Panc1 (cell line): Measurements from ENCODE around the gene NEDD8. TPM values are rescaled to one million over a fixed set of nuclear protein-coding genes. Genes with fewer than 3 reads are reported as not detected.

Experiments used
- ATAC-seq: fragments of 200-7000 bp; cut with Tn5 transposase; 2 replicates; pipeline ENCODE4 v1.9.1; 2020; ENCODE audit warnings: mild to moderate bottlenecking, moderate library complexity
- BruUV-seq: library from RNA; stranded (reverse); fragments of 400-500 nt; replicated peaks from 2 replicates; lab custom pipeline; 2021; lab: Mats Ljungman, UMichigan
- CTCF ChIA-PET: fragments of 300-600 bp; sonication (Branson Sonifier 250); formaldehyde crosslinking; loops from one replicate; lab custom pipeline; 2022; ENCODE audit warnings: antibody characterized with exemption; lab: Charles Lee
- POLR2A ChIA-PET: fragments of 300-600 bp; sonication (Branson Sonifier 250); formaldehyde crosslinking; loops from one replicate; lab custom pipeline; 2022; ENCODE audit warnings: antibody characterized with exemption; lab: Charles Lee
- DNase-seq: peaks from one replicate; pipeline ENCODE4 v3.0.0-alpha.2; 2010; ENCODE audit warnings: low read depth, low spot score
- H3K27ac ChIP-seq: 2 replicates; pipeline ENCODE4 v1.5.1; 2011; ENCODE audit warnings: mild to moderate bottlenecking, low read length, inconsistent platforms
- H3K27me3 ChIP-seq: fragments of 200-500 bp; sonication (Bioruptor generic); 2 replicates; pipeline ENCODE4 v1.6.0; 2014; ENCODE audit warnings: low read length, inconsistent platforms; ENCODE audit not compliant: control insufficient read depth, insufficient read depth
- H3K36me3 ChIP-seq: fragments of 200-500 bp; sonication (Bioruptor generic); 2 replicates; pipeline ENCODE4 v1.5.1; 2014; ENCODE audit warnings: inconsistent platforms, mild to moderate bottlenecking, low read length, moderate library complexity; ENCODE audit not compliant: control insufficient read depth, insufficient read depth
- H3K4me1 ChIP-seq: 2 replicates; pipeline ENCODE4 v1.5.1; 2011; ENCODE audit warnings: inconsistent platforms, mild to moderate bottlenecking, low read length, moderate library complexity; ENCODE audit not compliant: control insufficient read depth, insufficient read depth
- H3K4me3 ChIP-seq, 2 experiments: 2 replicates each; pipeline ENCODE4 v1.5.1; 2011 to 2012; ENCODE audit warnings: low read depth in 2 of 2, low read length in 2 of 2, mild to moderate bottlenecking in 2 of 2, inconsistent platforms in 1 of 2, moderate library complexity in 1 of 2
- H3K9me3 ChIP-seq: fragments of 200-500 bp; sonication (Bioruptor generic); 2 replicates; pipeline ENCODE4 v1.5.1; 2014; ENCODE audit warnings: low read depth, mild to moderate bottlenecking, inconsistent platforms, low read length, moderate library complexity; ENCODE audit not compliant: control insufficient read depth, insufficient read depth
- POLR2AphosphoS5 ChIP-seq: IDR thresholded peaks from 2 replicates; pipeline ENCODE4 v1.6.1; 2012; ENCODE audit warnings: mild to moderate bottlenecking, low read depth, low read length, moderate library complexity
- SIN3A ChIP-seq: IDR thresholded peaks from 2 replicates; pipeline ENCODE4 v1.6.1; 2012; ENCODE audit warnings: low read depth, mild to moderate bottlenecking, low read length, moderate library complexity, borderline replicate concordance; ENCODE audit not compliant: insufficient read depth
- TCF7L2 ChIP-seq: IDR thresholded peaks from 2 replicates; pipeline ENCODE4 v1.6.1; 2011; ENCODE audit warnings: mild to moderate bottlenecking, low read depth, low read length, inconsistent platforms
- in situ Hi-C: cut with HindIII; loops from 2 replicates; pipeline ENCODE4 v1.10.0; 2016; ENCODE audit warnings: low sequenced_read_pairs, low pct_unique_long_range_greater_than_20kb
- intact Hi-C: fragments of 100-400 bp; cut with micrococcal nuclease; formaldehyde crosslinking; loops from one replicate; pipeline ENCODE4 v1.10.0; 2022; ENCODE audit not compliant: unreplicated experiment
- total RNA-seq: library from RNA; stranded (reverse); gene quantifications from one replicate; pipeline ENCODE4 v1.2.1, GENCODE V29; 2021; ENCODE audit not compliant: unreplicated experiment
- TF ChIP-seq, protein P1 (sequence below): fragments of 450-650 bp; IDR thresholded peaks from 2 replicates; pipeline ENCODE4 v1.5.1; 2017; ENCODE audit warnings: mild to moderate bottlenecking
- TF ChIP-seq, protein P2 (sequence below), 2 experiments: IDR thresholded peaks; 2 replicates each; pipeline ENCODE4 v1.6.1; 2011 to 2012; ENCODE audit warnings: low read depth in 2 of 2, control low read depth in 1 of 2, low read length in 1 of 2, mild to moderate bottlenecking in 1 of 2, moderate library complexity in 1 of 2; ENCODE audit not compliant: insufficient read depth in 1 of 2

NEDD8 gene
- total RNA-seq, 1 experiment from 2014 or later, result 155 TPM

DNA sequence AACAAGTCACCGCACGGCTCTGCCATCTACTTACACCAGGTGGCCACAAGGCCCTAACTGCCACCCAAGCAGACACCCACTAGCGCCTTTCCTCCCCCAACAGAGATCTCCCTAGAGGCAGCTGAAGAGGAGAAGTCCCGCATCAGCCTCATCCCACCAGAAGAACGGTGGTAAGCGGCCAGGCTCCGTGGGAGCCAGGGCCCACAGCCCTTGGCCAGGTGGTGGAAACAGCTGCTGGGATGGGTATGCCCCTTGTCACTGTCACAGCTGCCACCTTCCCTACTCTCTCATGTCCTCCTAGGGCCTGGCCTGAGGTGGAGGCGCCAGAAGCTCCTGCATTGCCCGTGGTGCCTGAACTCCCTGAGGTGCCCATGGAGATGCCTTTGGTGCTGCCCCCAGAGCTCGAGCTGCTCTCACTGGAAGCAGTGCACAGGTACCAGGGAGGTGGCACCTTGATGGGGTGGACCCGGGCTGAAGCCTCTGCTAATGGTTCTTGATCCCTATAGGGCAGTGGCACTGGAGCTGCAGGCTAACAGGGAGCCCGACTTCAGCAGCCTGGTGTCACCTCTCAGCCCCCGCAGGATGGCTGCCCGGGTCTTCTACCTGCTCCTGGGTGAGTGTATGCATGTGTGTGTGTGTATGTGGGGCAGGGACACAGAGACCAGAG is 52.7 kb downstream of the NEDD8 start:
- POLR2A ChIA-PET, result no interaction called here
- no TSS peak for BruUV-seq
- no peaks in the 10 kb centered on the region for H3K9me3 ChIP-seq
- no peaks in the 10 kb centered on the region for H3K27me3 ChIP-seq
- no peaks in the 10 kb centered on the region; the same call in 1 of the 2 replicates for H3K4me1 ChIP-seq
- H3K4me3 ChIP-seq, result no peak overlapping the region
- no peaks in the 10 kb centered on the region for H3K36me3 ChIP-seq
- H3K27ac ChIP-seq, result no peak overlapping the region
- no peak; the same call in 1 of the 2 replicates for ATAC-seq
- DNase-seq, result no peak
- CTCF ChIA-PET, result no interaction called here
- in situ Hi-C loops (no loop called here), intact Hi-C loops (no loop called here)
- TF ChIP-seq SIN3A (no peak), POLR2AphosphoS5 (no peak), TCF7L2 (no peak)
- TF ChIP-seq, protein P1, sequence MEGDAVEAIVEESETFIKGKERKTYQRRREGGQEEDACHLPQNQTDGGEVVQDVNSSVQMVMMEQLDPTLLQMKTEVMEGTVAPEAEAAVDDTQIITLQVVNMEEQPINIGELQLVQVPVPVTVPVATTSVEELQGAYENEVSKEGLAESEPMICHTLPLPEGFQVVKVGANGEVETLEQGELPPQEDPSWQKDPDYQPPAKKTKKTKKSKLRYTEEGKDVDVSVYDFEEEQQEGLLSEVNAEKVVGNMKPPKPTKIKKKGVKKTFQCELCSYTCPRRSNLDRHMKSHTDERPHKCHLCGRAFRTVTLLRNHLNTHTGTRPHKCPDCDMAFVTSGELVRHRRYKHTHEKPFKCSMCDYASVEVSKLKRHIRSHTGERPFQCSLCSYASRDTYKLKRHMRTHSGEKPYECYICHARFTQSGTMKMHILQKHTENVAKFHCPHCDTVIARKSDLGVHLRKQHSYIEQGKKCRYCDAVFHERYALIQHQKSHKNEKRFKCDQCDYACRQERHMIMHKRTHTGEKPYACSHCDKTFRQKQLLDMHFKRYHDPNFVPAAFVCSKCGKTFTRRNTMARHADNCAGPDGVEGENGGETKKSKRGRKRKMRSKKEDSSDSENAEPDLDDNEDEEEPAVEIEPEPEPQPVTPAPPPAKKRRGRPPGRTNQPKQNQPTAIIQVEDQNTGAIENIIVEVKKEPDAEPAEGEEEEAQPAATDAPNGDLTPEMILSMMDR, result no peak
- TF ChIP-seq, protein P2, sequence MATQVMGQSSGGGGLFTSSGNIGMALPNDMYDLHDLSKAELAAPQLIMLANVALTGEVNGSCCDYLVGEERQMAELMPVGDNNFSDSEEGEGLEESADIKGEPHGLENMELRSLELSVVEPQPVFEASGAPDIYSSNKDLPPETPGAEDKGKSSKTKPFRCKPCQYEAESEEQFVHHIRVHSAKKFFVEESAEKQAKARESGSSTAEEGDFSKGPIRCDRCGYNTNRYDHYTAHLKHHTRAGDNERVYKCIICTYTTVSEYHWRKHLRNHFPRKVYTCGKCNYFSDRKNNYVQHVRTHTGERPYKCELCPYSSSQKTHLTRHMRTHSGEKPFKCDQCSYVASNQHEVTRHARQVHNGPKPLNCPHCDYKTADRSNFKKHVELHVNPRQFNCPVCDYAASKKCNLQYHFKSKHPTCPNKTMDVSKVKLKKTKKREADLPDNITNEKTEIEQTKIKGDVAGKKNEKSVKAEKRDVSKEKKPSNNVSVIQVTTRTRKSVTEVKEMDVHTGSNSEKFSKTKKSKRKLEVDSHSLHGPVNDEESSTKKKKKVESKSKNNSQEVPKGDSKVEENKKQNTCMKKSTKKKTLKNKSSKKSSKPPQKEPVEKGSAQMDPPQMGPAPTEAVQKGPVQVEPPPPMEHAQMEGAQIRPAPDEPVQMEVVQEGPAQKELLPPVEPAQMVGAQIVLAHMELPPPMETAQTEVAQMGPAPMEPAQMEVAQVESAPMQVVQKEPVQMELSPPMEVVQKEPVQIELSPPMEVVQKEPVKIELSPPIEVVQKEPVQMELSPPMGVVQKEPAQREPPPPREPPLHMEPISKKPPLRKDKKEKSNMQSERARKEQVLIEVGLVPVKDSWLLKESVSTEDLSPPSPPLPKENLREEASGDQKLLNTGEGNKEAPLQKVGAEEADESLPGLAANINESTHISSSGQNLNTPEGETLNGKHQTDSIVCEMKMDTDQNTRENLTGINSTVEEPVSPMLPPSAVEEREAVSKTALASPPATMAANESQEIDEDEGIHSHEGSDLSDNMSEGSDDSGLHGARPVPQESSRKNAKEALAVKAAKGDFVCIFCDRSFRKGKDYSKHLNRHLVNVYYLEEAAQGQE (IDR thresholded peaks at IDR 0.05; ENCODE audit: insufficient read depth in 1 of 2, low read depth in 2 of 2, low read length in 1 of 2), result no peak

DNA sequence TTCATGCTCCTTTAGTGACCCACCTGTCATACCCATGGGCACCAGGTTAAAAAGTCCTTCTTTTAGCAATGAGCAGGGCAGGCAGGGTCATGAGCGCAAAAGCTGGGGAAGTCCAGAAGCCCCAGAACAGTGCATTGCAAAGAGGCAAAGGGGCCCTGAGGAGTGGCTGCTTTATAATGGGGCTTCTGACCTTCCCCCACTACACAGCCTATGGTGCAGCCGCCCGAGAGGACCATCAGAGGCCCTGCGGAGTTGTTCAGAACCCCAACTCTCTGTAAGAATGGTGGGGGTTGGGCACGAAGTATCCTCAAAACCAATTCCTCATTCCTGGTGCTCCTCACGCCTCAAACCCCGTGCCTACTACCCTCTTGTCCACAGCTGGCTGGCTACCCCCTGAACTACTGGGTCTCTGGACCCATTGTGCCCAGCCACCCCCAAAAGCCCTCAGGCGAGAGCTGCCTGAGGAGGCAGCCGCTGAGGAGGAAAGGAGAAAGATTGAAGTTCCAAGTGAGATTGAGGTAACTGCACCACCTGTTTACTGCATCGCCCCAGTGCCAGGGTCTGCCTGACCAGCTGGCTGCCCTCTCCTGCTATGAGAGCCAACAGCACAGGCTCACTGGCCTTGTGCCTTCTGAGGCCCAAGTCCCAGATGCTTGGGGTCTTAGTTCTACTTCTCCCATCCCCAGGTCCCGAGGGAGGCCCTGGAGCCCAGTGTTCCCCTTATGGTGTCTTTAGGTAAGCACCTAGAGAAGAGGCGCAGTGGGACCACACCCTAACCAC is 53.6 kb downstream of the NEDD8 start:
- CTCF ChIA-PET, result no interaction called here

More for the DNA sequence above, 53.6 kb downstream of the NEDD8 start:
- no peaks in the 10 kb centered on the region for H3K9me3 ChIP-seq
- ATAC-seq (no peak), DNase-seq (no peak)
- H3K36me3 ChIP-seq, result no peaks in the 10 kb centered on the region
- POLR2A ChIA-PET, result no interaction called here
- intact Hi-C loops, result no loop called here
- no peaks in the 10 kb centered on the region for H3K27me3 ChIP-seq
- in situ Hi-C loops, result no loop called here
- TF ChIP-seq, protein P1, result no peak
- TF ChIP-seq, protein P2 (IDR thresholded peaks at IDR 0.05; ENCODE audit: insufficient read depth in 1 of 2, low read depth in 2 of 2, low read length in 1 of 2), result no peak
- TF ChIP-seq TCF7L2 (no peak), SIN3A (no peak), POLR2AphosphoS5 (no peak)
- H3K4me1 ChIP-seq, result no peaks in the 10 kb centered on the region; the same call in 1 of the 2 replicates
- H3K27ac ChIP-seq, result no peak overlapping the region
- BruUV-seq, result no TSS peak
- H3K4me3 ChIP-seq, result no peak overlapping the region
